Fibroblast of mammary gland (primary cell): ENCODE results near the gene HSD17B12.
A peak's percentile ranks its signal among the peaks of the same experiment; 100 is the strongest.

Experiments used
- DNase-seq: peaks from one replicate; pipeline ENCODE4 v3.0.0-alpha.2; 2010; ENCODE audit warnings: low read depth
- H3K4me3 ChIP-seq: 2 replicates; pipeline ENCODE4 v1.5.1; 2011; ENCODE audit warnings: low read depth, mild to moderate bottlenecking, low read length, moderate library complexity; ENCODE audit not compliant: control insufficient read depth
- TF ChIP-seq, protein P1 (sequence below): conservative IDR thresholded peaks from 2 replicates; pipeline ENCODE4 v1.5.1; 2011; ENCODE audit warnings: low read depth, low read length, inconsistent platforms; ENCODE audit not compliant: control insufficient read depth, insufficient read depth

The HSD17B12 gene

GRCh38 chr11:43787824-43788223, 107.3 kb downstream of the HSD17B12 start:
- TF ChIP-seq, protein P1, sequence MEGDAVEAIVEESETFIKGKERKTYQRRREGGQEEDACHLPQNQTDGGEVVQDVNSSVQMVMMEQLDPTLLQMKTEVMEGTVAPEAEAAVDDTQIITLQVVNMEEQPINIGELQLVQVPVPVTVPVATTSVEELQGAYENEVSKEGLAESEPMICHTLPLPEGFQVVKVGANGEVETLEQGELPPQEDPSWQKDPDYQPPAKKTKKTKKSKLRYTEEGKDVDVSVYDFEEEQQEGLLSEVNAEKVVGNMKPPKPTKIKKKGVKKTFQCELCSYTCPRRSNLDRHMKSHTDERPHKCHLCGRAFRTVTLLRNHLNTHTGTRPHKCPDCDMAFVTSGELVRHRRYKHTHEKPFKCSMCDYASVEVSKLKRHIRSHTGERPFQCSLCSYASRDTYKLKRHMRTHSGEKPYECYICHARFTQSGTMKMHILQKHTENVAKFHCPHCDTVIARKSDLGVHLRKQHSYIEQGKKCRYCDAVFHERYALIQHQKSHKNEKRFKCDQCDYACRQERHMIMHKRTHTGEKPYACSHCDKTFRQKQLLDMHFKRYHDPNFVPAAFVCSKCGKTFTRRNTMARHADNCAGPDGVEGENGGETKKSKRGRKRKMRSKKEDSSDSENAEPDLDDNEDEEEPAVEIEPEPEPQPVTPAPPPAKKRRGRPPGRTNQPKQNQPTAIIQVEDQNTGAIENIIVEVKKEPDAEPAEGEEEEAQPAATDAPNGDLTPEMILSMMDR: no peak
- H3K4me3 ChIP-seq: no peak overlapping the region
- no peak for DNase-seq

GRCh38 chr11:43788421-43788820, 107.9 kb downstream of the HSD17B12 start:
- H3K4me3 ChIP-seq: no peak overlapping the region
- TF ChIP-seq, protein P1: no peak
- DNase-seq: no peak

DNA sequence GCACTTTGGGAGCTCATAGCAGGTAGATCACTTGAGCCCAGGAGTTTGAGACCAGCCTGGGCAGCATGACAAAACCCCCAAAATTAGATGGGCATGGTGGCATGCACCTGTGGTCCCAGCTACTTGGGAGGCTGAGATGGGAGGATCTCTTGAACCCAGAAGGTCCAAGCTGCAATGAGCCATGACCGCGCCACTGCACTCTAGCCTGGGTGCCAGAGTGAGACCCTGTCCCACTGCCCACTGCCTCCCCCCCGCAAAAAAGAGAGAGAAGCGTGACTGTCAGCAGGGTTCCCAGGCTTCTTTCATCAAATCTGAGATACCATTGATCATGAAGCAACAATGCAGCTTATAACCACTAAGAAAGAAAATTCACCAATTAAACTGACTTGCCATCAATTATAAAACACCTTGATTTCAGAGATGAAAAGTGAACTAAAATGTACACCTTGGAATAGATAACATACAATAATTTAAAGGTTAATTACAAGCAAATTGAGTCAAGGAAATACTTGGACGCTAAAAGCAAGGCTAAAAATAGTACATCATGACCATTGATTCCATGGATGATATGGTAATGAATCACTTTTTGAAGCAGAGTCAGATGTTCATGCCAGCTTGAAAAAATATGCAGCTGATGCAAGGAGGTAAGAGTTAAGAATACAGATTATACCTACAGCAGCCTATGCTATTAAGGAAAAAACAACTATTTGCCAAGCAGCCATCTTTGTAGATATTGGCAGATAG, 109.3 kb downstream of the HSD17B12 start:
- no peak overlapping the region for H3K4me3 ChIP-seq
- TF ChIP-seq, protein P1: no peak
- peak; percentile 56 for DNase-seq

DNA sequence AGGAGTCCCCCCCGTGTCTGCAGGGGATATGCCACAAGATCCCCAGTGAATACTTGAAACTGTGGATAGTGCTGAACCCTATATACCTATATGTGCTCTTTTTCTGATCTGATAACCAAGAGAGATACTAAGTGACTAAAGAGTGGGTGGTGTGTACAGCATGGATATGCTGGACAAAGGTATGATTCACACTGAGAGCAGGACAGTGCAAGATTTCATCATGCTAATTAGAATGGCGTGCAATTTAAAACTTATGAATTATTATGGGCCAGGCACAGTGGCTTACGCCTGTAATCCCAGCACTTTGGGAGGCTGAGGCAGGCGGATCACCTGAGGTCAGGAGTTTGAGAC, 109.9 kb downstream of the HSD17B12 start:
- TF ChIP-seq, protein P1: no peak
- peak; percentile 58 for DNase-seq
- H3K4me3 ChIP-seq: no peak overlapping the region

DNA sequence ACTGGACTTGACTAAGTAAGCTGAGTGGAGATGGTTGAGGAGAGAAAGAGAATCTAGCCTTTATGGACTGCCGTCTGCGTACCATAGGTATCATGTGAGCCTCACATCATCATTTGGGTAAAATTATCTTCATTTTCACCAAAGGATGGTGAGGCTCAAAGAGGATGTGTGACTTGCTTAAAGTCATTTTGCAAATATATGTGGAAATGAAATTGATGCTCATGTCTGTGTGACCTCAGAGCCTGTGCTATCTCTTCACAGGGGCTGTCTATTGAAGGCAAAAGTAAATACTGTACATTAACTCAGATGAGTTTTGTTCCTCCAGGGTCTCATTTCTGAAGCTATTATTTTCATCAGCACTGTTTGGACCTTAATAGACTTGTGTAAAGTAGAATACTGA, 116.8 kb downstream of the HSD17B12 start:
- no peak for DNase-seq
- TF ChIP-seq, protein P1: no peak

GRCh38 chr11:43797866-43798265, 117.3 kb downstream of the HSD17B12 start:
- TF ChIP-seq, protein P1: no peak
- DNase-seq: no peak
- no peak overlapping the region for H3K4me3 ChIP-seq

More for the DNA sequence above, 116.8 kb downstream of the HSD17B12 start:
- H3K4me3 ChIP-seq: no peak overlapping the region

- TF ChIP-seq, protein P1: peak; percentile 47
- DNase-seq: no peak
Measured at GRCh38 chr11:43802509-43802908, 122.0 kb downstream of the HSD17B12 start.

More at GRCh38 chr11:43802509-43802908, 122.0 kb downstream of the HSD17B12 start:
- H3K4me3 ChIP-seq: no peak overlapping the region
